Osteoblast (primary cell): ENCODE results near the gene EPB41L3. TPM values are rescaled to one million over a fixed set of nuclear protein-coding genes. Genes with fewer than 3 reads are reported as not detected.

Experiments
- DNase-seq: peaks from one replicate; pipeline ENCODE4 v3.0.0; 2011; ENCODE audit warnings: low spot score, mixed read lengths; ENCODE audit not compliant: insufficient read length; ENCODE audit errors: missing footprints
- H2AFZ ChIP-seq: 2 replicates; pipeline ENCODE4 v1.6.0; 2011; ENCODE audit warnings: mild to moderate bottlenecking, low read length
- H3K27ac ChIP-seq: 2 replicates; pipeline ENCODE4 v1.5.1; 2011; ENCODE audit warnings: mild to moderate bottlenecking, low read depth, low read length, moderate library complexity
- H3K27me3 ChIP-seq: 2 replicates; pipeline ENCODE4 v1.6.0; 2012; ENCODE audit warnings: mild to moderate bottlenecking, control low read depth, inconsistent platforms, low read length, moderate library complexity; ENCODE audit not compliant: insufficient read depth
- H3K36me3 ChIP-seq: 2 replicates; pipeline ENCODE4 v1.5.1; 2011; ENCODE audit warnings: mild to moderate bottlenecking, low read length, control low read depth, moderate library complexity; ENCODE audit not compliant: insufficient read depth
- H3K4me1 ChIP-seq: 2 replicates; pipeline ENCODE4 v1.5.1; 2011; ENCODE audit warnings: mild to moderate bottlenecking, low read length, control low read depth, moderate library complexity; ENCODE audit not compliant: insufficient read depth
- H3K4me2 ChIP-seq: 2 replicates; pipeline ENCODE4 v1.6.0; 2011; ENCODE audit warnings: mild to moderate bottlenecking, low read length; ENCODE audit not compliant: insufficient read depth
- H3K4me3 ChIP-seq: fragments of 200-600 bp; sonication (generic); 3 replicates; pipeline ENCODE4 v1.5.1; 2012; ENCODE audit warnings: mild to moderate bottlenecking, low read length, inconsistent platforms; ENCODE audit not compliant: insufficient read depth
- H3K79me2 ChIP-seq: 2 replicates; pipeline ENCODE4 v1.6.0; 2012; ENCODE audit warnings: mild to moderate bottlenecking, low read length, control low read depth, inconsistent platforms; ENCODE audit not compliant: insufficient read depth
- H3K9me3 ChIP-seq: 2 replicates; pipeline ENCODE4 v1.5.1; 2011; ENCODE audit warnings: low read depth, low read length, control low read depth
- H4K20me1 ChIP-seq: 2 replicates; pipeline ENCODE4 v1.6.0; 2012; ENCODE audit warnings: mild to moderate bottlenecking, low read length, control low read depth; ENCODE audit not compliant: insufficient read depth
- total RNA-seq: library from RNA; depleted of rRNA; stranded (reverse); fragments of >200 nt; gene quantifications from 2 replicates; pipeline ENCODE4 v1.2.3, GENCODE V29; 2012
- TF ChIP-seq, protein P1 (sequence below): IDR thresholded peaks from 2 replicates; pipeline ENCODE4 v1.5.1; 2011; ENCODE audit warnings: mild to moderate bottlenecking, low read depth, low read length, moderate library complexity; ENCODE audit errors: extremely low read depth

Gene EPB41L3
- total RNA-seq, 1 donor, result 0.72 TPM

- DNase-seq, result no peak
- Histone ChIP-seq H3K4me2 (no peak overlapping the region), H3K79me2 (no peaks in the 10 kb centered on the region), H3K4me1 (no peaks in the 10 kb centered on the region), H3K9me3 (no peaks in the 10 kb centered on the region), H4K20me1 (no peaks in the 10 kb centered on the region), H3K27me3 (no peaks in the 10 kb centered on the region), H3K27ac (no peak overlapping the region), H2AFZ (no peak overlapping the region), H3K36me3 (no peaks in the 10 kb centered on the region), H3K4me3 (no peak overlapping the region)
- TF ChIP-seq, protein P1, sequence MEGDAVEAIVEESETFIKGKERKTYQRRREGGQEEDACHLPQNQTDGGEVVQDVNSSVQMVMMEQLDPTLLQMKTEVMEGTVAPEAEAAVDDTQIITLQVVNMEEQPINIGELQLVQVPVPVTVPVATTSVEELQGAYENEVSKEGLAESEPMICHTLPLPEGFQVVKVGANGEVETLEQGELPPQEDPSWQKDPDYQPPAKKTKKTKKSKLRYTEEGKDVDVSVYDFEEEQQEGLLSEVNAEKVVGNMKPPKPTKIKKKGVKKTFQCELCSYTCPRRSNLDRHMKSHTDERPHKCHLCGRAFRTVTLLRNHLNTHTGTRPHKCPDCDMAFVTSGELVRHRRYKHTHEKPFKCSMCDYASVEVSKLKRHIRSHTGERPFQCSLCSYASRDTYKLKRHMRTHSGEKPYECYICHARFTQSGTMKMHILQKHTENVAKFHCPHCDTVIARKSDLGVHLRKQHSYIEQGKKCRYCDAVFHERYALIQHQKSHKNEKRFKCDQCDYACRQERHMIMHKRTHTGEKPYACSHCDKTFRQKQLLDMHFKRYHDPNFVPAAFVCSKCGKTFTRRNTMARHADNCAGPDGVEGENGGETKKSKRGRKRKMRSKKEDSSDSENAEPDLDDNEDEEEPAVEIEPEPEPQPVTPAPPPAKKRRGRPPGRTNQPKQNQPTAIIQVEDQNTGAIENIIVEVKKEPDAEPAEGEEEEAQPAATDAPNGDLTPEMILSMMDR, result no peak
Observed at GRCh38 chr18:5532066-5532465, 11.7 kb downstream of the EPB41L3 start.

- Histone ChIP-seq H3K4me3 (no peak overlapping the region), H3K4me1 (no peaks in the 10 kb centered on the region), H3K4me2 (no peak overlapping the region), H3K36me3 (no peaks in the 10 kb centered on the region), H3K79me2 (no peaks in the 10 kb centered on the region), H3K9me3 (no peaks in the 10 kb centered on the region), H3K27me3 (no peaks in the 10 kb centered on the region), H2AFZ (no peak overlapping the region), H3K27ac (no peak overlapping the region), H4K20me1 (no peaks in the 10 kb centered on the region)
- no peak for DNase-seq
- TF ChIP-seq, protein P1, result no peak
Observed at GRCh38 chr18:5530629-5531178, 13.1 kb downstream of the EPB41L3 start.

DNA sequence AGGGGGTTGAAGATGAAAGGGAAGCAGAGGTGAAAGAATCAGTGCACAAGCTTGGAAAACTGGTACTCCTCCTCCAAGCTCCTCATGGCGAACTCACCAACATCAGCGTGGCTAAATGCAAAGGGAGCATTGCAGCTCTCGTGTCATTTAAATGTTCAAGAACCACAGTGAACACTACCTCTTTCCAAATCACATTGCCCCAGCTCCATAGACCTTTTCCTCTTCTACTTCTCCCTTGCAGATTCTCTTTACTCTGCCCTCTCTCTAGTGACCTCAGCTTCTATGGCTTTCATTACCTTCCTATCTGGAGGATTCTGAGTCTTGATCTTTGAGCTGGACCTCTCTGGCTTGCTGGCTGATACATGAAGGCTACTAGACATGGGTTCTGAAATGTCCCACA lies 14.3 kb downstream of the EPB41L3 start:
- TF ChIP-seq, protein P1, result no peak
- no peak for DNase-seq
- H3K27me3 ChIP-seq, result no peaks in the 10 kb centered on the region
- H3K27ac ChIP-seq, result no peak overlapping the region
- no peaks in the 10 kb centered on the region for H3K4me1 ChIP-seq
- no peaks in the 10 kb centered on the region for H3K36me3 ChIP-seq
- no peaks in the 10 kb centered on the region for H4K20me1 ChIP-seq
- H2AFZ ChIP-seq, result no peak overlapping the region
- peaks cover 2% of the 10 kb centered on the region for H3K9me3 ChIP-seq
- H3K4me3 ChIP-seq, result no peak overlapping the region
- H3K4me2 ChIP-seq, result no peak overlapping the region
- no peaks in the 10 kb centered on the region for H3K79me2 ChIP-seq

DNA sequence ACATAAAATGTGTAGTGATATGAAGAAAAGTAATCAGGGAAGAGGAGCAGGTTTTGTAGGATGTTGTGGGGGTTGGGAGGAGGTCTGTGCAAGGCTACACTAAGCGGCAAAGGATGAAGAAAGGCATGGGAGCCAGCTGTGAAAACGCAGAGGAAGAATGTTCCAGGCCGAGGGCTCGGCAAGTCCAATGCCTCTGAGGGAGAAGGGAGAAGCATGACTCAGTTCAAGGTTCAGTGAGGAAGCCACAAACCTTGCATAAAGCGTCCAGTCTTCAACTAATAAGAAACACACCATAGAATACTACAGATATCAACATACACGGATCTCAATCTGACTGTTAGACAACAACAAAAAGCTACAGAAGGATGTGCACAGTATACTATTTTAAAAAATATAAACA lies 16.2 kb downstream of the EPB41L3 start:
- H3K79me2 ChIP-seq, result no peaks in the 10 kb centered on the region

More for the DNA sequence above, 16.2 kb downstream of the EPB41L3 start:
- no peaks in the 10 kb centered on the region for H3K36me3 ChIP-seq
- no peaks in the 10 kb centered on the region for H3K4me1 ChIP-seq
- H2AFZ ChIP-seq, result no peak overlapping the region
- peaks cover 2% of the 10 kb centered on the region for H3K9me3 ChIP-seq
- TF ChIP-seq, protein P1, result no peak
- H3K27me3 ChIP-seq, result no peaks in the 10 kb centered on the region
- no peak overlapping the region for H3K4me2 ChIP-seq
- no peak overlapping the region for H3K27ac ChIP-seq
- DNase-seq, result no peak
- H4K20me1 ChIP-seq, result no peaks in the 10 kb centered on the region
- no peak overlapping the region for H3K4me3 ChIP-seq
